GM19035 (cell line): ENCODE results near the gene UNC5A.

Source experiments
- ATAC-seq: cut with Tn5 transposase; IDR thresholded peaks from one replicate; pipeline ENCODE4 v1.9.1; 2021; ENCODE audit not compliant: unreplicated experiment

Gene UNC5A

GRCh38 chr5:176878463-176878862 lies 68.1 kb downstream of the UNC5A start:
- no peak for ATAC-seq

DNA sequence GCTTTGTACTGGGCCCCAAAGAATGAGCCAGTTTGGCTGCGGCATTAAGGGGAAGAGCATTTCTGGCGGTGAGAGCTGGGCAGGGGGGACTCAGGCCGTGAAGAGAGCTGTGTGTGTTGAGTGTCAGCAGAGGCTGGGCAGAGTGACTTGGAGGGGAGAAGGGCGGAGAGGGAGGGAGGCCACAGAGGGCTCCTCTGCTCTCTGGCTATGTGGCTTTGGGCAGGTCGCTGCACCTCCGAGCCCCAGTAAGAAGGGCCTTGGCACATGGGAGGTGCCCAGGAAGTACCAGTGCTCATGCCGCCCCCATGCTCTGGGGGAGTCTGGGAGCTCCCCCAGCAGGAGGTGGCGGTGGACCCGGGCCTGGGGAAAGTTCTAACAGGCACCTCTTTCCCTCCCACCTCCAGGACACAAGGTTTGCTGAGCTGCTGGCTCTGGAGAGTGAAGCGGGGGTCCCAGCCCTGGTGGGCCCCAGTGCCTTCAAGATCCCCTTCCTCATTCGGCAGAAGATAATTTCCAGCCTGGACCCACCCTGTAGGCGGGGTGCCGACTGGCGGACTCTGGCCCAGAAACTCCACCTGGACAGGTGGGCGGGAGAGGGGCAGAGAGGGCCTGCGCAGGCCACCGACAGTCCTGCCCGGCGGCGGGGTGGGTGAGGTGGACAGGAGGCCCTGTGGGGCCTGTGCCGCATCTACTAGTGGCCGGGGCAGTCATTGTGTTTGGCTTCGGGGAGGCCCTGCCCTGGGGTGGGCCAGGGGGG lies 68.7 kb downstream of the UNC5A start:
- no peak for ATAC-seq

DNA sequence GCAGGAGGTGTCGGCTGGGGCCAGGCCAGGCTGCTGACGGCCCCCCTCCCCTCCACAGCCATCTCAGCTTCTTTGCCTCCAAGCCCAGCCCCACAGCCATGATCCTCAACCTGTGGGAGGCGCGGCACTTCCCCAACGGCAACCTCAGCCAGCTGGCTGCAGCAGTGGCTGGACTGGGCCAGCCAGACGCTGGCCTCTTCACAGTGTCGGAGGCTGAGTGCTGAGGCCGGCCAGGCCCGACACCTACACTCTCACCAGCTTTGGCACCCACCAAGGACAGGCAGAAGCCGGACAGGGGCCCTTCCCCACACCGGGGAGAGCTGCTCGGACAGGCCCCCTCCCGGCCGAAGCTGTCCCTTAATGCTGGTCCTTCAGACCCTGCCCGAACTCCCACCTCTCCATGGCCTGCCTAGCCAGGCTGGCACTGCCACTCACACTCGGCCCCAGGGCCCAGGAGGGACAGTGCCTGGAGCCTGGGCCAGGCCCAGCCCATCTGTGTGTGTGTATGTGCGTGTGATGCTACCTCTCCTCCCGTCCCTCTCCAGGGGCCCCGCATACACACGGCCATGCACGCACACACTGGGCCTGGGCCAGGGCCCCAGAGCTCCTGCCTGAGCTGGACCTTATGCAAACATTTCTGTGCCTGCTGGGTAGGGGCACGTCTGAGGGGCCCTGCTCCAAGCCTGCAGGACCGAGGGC lies 69.5 kb downstream of the UNC5A start:
- ATAC-seq: no peak

GRCh38 chr5:176880366-176881020 lies 70.1 kb downstream of the UNC5A start:
- no peak for ATAC-seq

- no peak for ATAC-seq
Observed at GRCh38 chr5:176881021-176881749, 70.8 kb downstream of the UNC5A start.

- ATAC-seq: no peak
Observed at GRCh38 chr5:176881816-176882566, 71.6 kb downstream of the UNC5A start.

GRCh38 chr5:176882567-176882903 lies 72.2 kb downstream of the UNC5A start:
- no peak for ATAC-seq

- no peak for ATAC-seq
Observed at GRCh38 chr5:176883700-176884570, 73.6 kb downstream of the UNC5A start.

DNA sequence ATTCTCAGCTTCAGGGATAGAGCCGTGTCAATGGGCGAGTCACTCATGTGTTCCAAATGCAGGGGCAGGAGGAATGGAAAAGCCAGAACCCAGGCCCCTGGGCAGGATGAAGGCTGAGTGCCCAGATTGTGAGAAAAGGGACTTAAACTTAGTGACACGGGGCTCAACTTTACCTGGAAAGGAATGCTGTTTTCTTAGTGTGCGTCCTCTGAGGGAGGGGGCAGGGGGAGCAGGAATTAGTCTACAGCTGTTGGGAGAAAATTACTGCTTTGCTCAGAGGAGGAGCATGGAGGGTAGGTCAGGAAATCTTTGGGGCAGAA lies 74.2 kb downstream of the UNC5A start:
- no peak for ATAC-seq

- no peak for ATAC-seq
Observed at GRCh38 chr5:176886336-176887251, 76.2 kb downstream of the UNC5A start.

- ATAC-seq: no peak
Observed at GRCh38 chr5:176887252-176887849, 77.0 kb downstream of the UNC5A start.

DNA sequence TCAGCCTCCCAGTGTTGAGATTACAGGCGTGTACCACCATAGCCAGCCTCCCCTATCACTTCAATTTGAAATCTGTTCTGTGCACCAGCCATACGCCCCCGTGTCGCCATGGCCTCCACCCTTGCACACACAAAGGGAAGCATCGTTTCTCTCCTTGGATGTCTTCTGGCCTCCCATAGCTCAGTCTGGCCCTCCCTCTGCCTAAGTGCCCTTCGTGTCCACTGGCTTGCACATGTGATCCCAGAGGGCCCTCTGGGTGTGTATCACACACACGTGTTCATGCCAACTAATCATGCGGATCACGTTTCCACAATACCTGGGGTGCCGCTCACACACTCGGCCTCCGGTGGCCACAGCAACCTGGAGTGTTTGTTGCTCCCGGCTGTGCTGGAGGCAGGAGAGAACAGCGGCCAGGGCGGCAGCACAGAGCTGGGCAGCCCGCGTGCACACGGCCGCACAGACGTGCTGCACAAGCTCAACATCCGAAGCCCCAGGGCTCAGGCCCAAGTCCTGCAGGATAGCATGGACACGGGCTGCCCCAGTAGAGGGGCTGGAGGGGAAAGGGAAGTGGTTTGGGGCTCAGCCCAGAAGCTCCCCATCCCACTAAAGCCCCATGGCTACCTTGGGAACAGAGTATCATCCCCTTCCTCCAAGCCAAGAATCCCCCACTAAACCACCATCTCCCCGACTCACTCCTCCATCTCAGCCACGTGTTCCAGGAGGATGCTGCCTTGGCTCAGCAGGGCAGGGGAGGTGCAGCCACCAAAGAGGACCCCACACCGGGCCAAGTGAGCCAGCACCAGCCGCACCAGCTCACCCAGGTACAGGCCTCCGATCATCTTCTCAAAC lies 77.9 kb downstream of the UNC5A start:
- no peak for ATAC-seq

DNA sequence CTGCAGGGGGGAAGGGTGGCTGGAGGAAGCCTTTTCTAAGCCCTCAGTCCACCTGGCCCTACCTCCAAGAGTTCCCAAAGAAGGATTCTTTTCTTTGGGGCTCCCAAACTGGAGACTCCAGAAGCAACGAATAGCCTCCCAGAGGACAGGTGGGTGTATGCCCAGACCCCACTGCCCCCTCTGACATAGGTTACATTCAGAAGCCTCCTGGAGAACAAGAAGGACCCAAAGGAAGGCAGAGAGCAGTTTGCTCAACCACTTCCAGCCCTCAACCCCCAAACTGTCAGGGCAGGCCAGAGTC lies 78.5 kb downstream of the UNC5A start:
- ATAC-seq: no peak

DNA sequence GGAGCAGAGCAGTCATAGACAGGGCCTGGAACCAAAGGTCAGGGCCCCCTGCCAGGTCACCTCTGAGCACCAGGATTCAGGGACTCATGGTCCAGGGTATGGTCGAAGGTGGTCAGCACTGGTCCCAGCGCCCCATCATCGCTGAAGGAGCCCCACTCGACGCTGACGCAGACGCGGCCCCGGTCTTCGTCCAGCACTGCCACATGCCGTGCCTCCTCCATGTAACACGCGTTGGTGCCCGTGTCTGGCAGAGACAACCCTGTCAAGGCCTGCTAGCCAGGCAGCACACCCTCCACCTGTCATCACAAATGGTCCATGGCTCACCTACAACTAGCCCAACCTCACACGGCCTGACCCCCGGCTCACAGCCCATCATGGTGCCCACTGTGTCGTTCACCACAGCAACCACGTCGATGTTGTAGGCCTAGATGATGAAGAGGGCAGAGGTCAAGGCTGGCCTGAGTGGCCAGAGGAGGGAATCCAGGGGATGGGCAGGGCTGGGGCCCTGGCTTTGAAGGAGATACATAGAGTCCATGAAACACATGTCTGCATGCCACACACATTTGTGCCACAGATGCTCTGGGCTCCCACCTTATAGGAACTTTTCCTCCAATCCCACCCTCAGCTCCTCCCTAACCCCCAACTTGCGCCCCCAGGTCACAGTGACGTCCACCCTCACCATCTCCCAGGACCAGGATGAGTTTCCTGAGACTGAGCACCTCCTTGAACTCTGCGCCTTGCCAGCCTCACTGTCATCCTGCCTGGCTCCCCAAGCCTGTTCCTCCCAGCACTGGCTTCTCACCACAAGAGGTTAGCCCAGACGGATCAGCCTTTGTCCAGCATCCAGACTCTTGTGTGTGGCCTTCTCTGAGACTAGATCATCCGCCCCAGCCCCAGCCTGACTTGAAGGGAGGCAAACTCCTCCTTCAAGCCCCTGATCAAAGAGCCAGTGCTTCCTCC lies 79.2 kb downstream of the UNC5A start:
- ATAC-seq: no peak

- ATAC-seq: no peak
Observed at GRCh38 chr5:176890455-176891330, 80.3 kb downstream of the UNC5A start.
